HCT116 (cell line): Measurements from ENCODE around the gene HOXC6. TPM values are rescaled to one million over a fixed set of nuclear protein-coding genes. Genes with fewer than 3 reads are reported as not detected.

Experiments
- ATAC-seq: fragments of 200-7000 bp; cut with Tn5 transposase; 2 replicates; pipeline ENCODE4 v1.9.1; 2020; ENCODE audit warnings: mild to moderate bottlenecking, moderate library complexity
- BruUV-seq: library from RNA; stranded (reverse); fragments of 400-500 nt; replicated peaks from 2 replicates; lab custom pipeline; 2021; lab: Mats Ljungman, UMichigan
- CTCF ChIA-PET: fragments of 300-600 bp; sonication (Branson Sonifier 250); formaldehyde crosslinking; loops from one replicate; lab custom pipeline; 2021; ENCODE audit warnings: antibody characterized with exemption; lab: Charles Lee
- POLR2A ChIA-PET: fragments of 300-600, 350-600 bp; sonication (Branson Sonifier 250); formaldehyde crosslinking; loops from one replicate; lab custom pipeline; 2021; ENCODE audit warnings: antibody characterized with exemption; lab: Charles Lee
- RAD21 ChIA-PET, 2 experiments: fragments of 300-600 bp; sonication (Branson Sonifier 250); formaldehyde crosslinking; loops; one replicate each; lab custom pipeline; 2023; ENCODE audit warnings: low total read pairs in 2 of 2; ENCODE audit not compliant: uncharacterized antibody in 2 of 2, unreplicated experiment in 2 of 2, low non-redundant PET in 1 of 2; lab: Charles Lee
- DNase-seq: peaks from one replicate; pipeline ENCODE4 v3.0.0-alpha.2; 2010; ENCODE audit warnings: low read depth, low spot score
- H2AFZ ChIP-seq: fragments of 200-600 bp; shearing (Covaris generic), sonication (generic); 2 replicates; pipeline ENCODE4 v1.6.1; 2017; ENCODE audit warnings: low read depth, mixed run types, mixed read lengths, antibody characterized with exemption, low read length; ENCODE audit not compliant: poor library complexity, severe bottlenecking
- H3K27ac ChIP-seq: 2 replicates; pipeline ENCODE4 v1.5.1; 2012; ENCODE audit warnings: low read depth, low read length
- H3K27me3 ChIP-seq: fragments of 200-600 bp; sonication (generic); 2 replicates; pipeline ENCODE4 v1.6.1; 2016; ENCODE audit warnings: mixed run types, low read length, mixed read lengths; ENCODE audit not compliant: insufficient read depth
- H3K36me3 ChIP-seq, 2 experiments: fragments of 200-500 bp in 1 of 2; fragments of 200-600 bp in 1 of 2; sonication (Bioruptor generic) in 1 of 2; sonication (generic) in 1 of 2; 2 replicates each; pipeline versions ENCODE4 v1.5.1 to v1.6.1; 2014 to 2016; ENCODE audit warnings: low read length in 2 of 2, inconsistent platforms in 1 of 2, mixed read lengths in 1 of 2, mixed run types in 1 of 2; ENCODE audit not compliant: insufficient read depth in 2 of 2, control insufficient read depth in 1 of 2
- H3K4me1 ChIP-seq, 2 experiments: fragments of 200-600 bp in 1 of 2; sonication (generic) in 1 of 2; 2 replicates each; pipeline versions ENCODE4 v1.5.1 to v1.6.1; 2012 to 2017; ENCODE audit warnings: low read length in 2 of 2, inconsistent platforms in 1 of 2, mild to moderate bottlenecking in 1 of 2, mixed read lengths in 1 of 2, mixed run types in 1 of 2, moderate library complexity in 1 of 2; ENCODE audit not compliant: insufficient read depth in 2 of 2, control insufficient read depth in 1 of 2
- H3K4me2 ChIP-seq: fragments of 200-600 bp; sonication (generic); 2 replicates; pipeline ENCODE4 v1.6.1; 2017; ENCODE audit warnings: mixed run types, low read length, mixed read lengths
- H3K4me3 ChIP-seq, 2 experiments: fragments of 200-600 bp in 1 of 2; sonication (generic) in 1 of 2; replicated peaks in 1 of 2; 2 replicates each; pipeline ENCODE4 v1.5.1; 2011 to 2016; ENCODE audit warnings: low read length in 2 of 2, control low read depth in 1 of 2, low read depth in 1 of 2, mild to moderate bottlenecking in 1 of 2, mixed read lengths in 1 of 2, mixed run types in 1 of 2
- H3K79me2 ChIP-seq: fragments of 200-600 bp; sonication (generic); 2 replicates; pipeline ENCODE4 v1.6.1; 2017; ENCODE audit warnings: mild to moderate bottlenecking, mixed run types, low read length, moderate library complexity, mixed read lengths; ENCODE audit not compliant: insufficient read depth
- H3K9ac ChIP-seq: fragments of 200-600 bp; sonication (generic); 2 replicates; pipeline ENCODE4 v1.6.1; 2016; ENCODE audit warnings: low read length, mixed read lengths
- H3K9me2 ChIP-seq: fragments of 200-600 bp; sonication (generic), shearing (Covaris generic); 2 replicates; pipeline ENCODE4 v1.6.1; 2017; ENCODE audit warnings: mixed run types, mild to moderate bottlenecking, moderate library complexity; ENCODE audit not compliant: insufficient read depth
- H3K9me3 ChIP-seq, 2 experiments: fragments of 200-500 bp in 1 of 2; fragments of 200-600 bp in 1 of 2; sonication (Bioruptor generic) in 1 of 2; sonication (generic) in 1 of 2; 2 replicates each; pipeline ENCODE4 v1.6.1; 2014 to 2017; ENCODE audit warnings: low read length in 2 of 2, mixed read lengths in 2 of 2, inconsistent platforms in 1 of 2, low read depth in 1 of 2, mild to moderate bottlenecking in 1 of 2, mixed run types in 1 of 2, moderate library complexity in 1 of 2; ENCODE audit not compliant: control insufficient read depth in 1 of 2, insufficient read depth in 1 of 2
- H4K20me1 ChIP-seq: fragments of 200-600 bp; sonication (generic), shearing (Covaris generic); 2 replicates; pipeline ENCODE4 v1.6.1; 2017; ENCODE audit warnings: mixed run types, mild to moderate bottlenecking, moderate library complexity; ENCODE audit not compliant: insufficient read depth
- CBX3 ChIP-seq: IDR thresholded peaks from 2 replicates; pipeline ENCODE4 v1.6.1; 2012; ENCODE audit warnings: low read depth
- CEBPB ChIP-seq: IDR thresholded peaks from 2 replicates; pipeline ENCODE4 v1.6.1; 2012; ENCODE audit warnings: low read depth
- EGR1 ChIP-seq: IDR thresholded peaks from 2 replicates; pipeline ENCODE4 v1.6.1; 2012; ENCODE audit warnings: low read depth
- EZH2 ChIP-seq: fragments of 200-600 bp; sonication (generic); IDR thresholded peaks from 2 replicates; pipeline ENCODE4 v1.6.1; 2017; ENCODE audit warnings: antibody characterized with exemption, mixed run types
- FOSL1 ChIP-seq: IDR thresholded peaks from 2 replicates; pipeline ENCODE4 v1.6.1; 2012; ENCODE audit warnings: low read depth
- JUND ChIP-seq: IDR thresholded peaks from 2 replicates; pipeline ENCODE4 v1.6.1; 2012
- POLR2A ChIP-seq: IDR thresholded peaks from 2 replicates; pipeline ENCODE4 v1.7.0; 2011; ENCODE audit warnings: borderline replicate concordance; ENCODE audit not compliant: insufficient read depth, insufficient read length; ENCODE audit errors: extremely low read depth
- POLR2AphosphoS5 ChIP-seq: IDR thresholded peaks from 2 replicates; pipeline ENCODE4 v1.6.1; 2011; ENCODE audit warnings: mild to moderate bottlenecking, low read depth, low read length, moderate library complexity
- RAD21 ChIP-seq: IDR thresholded peaks from 2 replicates; pipeline ENCODE4 v1.6.1; 2012; ENCODE audit warnings: low read depth, mild to moderate bottlenecking
- YY1 ChIP-seq: IDR thresholded peaks from 2 replicates; pipeline ENCODE4 v1.6.1; 2011; ENCODE audit warnings: low read length, low read depth, moderate library complexity, mild to moderate bottlenecking; ENCODE audit not compliant: insufficient replicate concordance; ENCODE audit errors: extremely low read depth
- ZNF274 ChIP-seq: fragments of 200-500 bp; sonication (Bioruptor generic); IDR thresholded peaks from 2 replicates; pipeline ENCODE4 v1.6.1; 2014; ENCODE audit warnings: mild to moderate bottlenecking, low read depth, low read length, inconsistent platforms
- intact Hi-C: fragments of 100-400 bp; cut with micrococcal nuclease; formaldehyde crosslinking; loops from 2 replicates; pipeline ENCODE4 v1.10.0; 2022
- total RNA-seq: library from RNA; stranded (reverse); gene quantifications from one replicate; pipeline ENCODE4 v1.2.1, GENCODE V29; 2021; ENCODE audit not compliant: unreplicated experiment
- TF ChIP-seq, protein P1 (sequence below): IDR thresholded peaks from 2 replicates; pipeline ENCODE4 v1.6.1; 2012; ENCODE audit warnings: low read depth
- TF ChIP-seq, protein P2 (sequence below): IDR thresholded peaks from 2 replicates; pipeline ENCODE4 v1.6.1; 2012
- TF ChIP-seq, protein P3 (sequence below): IDR thresholded peaks from 2 replicates; pipeline ENCODE4 v1.6.1; 2011; ENCODE audit warnings: mild to moderate bottlenecking, low read length, moderate library complexity; ENCODE audit not compliant: insufficient replicate concordance; ENCODE audit errors: extremely low read depth
- TF ChIP-seq, protein P4 (sequence below): IDR thresholded peaks from 2 replicates; pipeline ENCODE4 v1.6.1; 2012

HOXC6 gene
- total RNA-seq, 1 experiment from 2014 or later: 3.1 TPM

DNA sequence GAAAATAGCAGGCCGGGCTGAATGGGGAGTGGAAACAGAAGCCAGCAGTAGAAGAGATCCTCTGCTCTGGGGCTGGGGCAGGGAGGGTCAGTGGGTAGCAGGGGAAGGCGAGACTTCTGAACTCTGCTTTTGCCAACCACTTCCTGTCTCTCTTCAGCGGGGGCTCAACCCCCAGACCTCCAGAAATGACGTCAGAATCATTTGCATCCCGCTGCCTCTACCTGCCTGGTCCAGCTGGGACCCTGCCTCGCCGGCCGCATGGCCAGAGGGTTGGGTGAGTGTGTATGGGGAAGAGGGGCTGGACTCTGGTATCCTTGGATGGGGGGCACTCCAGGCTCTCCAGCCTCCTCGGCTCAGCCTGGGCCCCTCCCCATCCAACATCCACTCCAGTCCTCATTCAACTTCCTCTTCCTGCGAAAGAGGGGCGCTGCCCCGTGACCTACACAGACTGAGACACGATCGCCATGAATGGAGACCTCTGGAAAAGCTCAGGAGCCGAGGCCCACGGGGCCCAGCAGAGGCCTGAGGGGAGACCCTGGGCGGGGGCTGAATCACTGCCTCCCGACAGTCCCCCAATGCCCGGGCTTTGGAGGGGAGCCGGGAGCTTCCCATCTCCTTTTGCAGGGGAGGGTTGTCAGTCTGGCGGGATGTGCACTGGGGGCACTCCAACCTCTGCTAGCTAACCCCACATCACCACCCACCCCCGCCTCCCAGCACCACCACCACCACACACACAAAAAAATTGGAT is 24.9 kb downstream of the HOXC6 start:
- no peak for ATAC-seq
- RAD21 ChIA-PET: no interaction called here
- no peaks in the 10 kb centered on the region for H3K79me2 ChIP-seq
- H3K4me2 ChIP-seq: no peak overlapping the region
- CTCF ChIA-PET: interaction anchor here (1.3 kb wide), 1 partner anchor 21 kb away, joined by 5 read pairs; the partner anchor contains the start of gene HOXC5
- no peak overlapping the region for H3K9ac ChIP-seq
- no peaks in the 10 kb centered on the region for H3K4me1 ChIP-seq
- no peak overlapping the region for H3K4me3 ChIP-seq
- no peaks in the 10 kb centered on the region for H3K36me3 ChIP-seq
- H2AFZ ChIP-seq: no peak overlapping the region
- POLR2A ChIA-PET: no interaction called here
- TF ChIP-seq YY1: no peak
- TF ChIP-seq, protein P1, sequence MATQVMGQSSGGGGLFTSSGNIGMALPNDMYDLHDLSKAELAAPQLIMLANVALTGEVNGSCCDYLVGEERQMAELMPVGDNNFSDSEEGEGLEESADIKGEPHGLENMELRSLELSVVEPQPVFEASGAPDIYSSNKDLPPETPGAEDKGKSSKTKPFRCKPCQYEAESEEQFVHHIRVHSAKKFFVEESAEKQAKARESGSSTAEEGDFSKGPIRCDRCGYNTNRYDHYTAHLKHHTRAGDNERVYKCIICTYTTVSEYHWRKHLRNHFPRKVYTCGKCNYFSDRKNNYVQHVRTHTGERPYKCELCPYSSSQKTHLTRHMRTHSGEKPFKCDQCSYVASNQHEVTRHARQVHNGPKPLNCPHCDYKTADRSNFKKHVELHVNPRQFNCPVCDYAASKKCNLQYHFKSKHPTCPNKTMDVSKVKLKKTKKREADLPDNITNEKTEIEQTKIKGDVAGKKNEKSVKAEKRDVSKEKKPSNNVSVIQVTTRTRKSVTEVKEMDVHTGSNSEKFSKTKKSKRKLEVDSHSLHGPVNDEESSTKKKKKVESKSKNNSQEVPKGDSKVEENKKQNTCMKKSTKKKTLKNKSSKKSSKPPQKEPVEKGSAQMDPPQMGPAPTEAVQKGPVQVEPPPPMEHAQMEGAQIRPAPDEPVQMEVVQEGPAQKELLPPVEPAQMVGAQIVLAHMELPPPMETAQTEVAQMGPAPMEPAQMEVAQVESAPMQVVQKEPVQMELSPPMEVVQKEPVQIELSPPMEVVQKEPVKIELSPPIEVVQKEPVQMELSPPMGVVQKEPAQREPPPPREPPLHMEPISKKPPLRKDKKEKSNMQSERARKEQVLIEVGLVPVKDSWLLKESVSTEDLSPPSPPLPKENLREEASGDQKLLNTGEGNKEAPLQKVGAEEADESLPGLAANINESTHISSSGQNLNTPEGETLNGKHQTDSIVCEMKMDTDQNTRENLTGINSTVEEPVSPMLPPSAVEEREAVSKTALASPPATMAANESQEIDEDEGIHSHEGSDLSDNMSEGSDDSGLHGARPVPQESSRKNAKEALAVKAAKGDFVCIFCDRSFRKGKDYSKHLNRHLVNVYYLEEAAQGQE: no peak
- no peak for TF ChIP-seq POLR2A
- TF ChIP-seq RAD21: no peak
- no peak for TF ChIP-seq FOSL1
- TF ChIP-seq, protein P2, sequence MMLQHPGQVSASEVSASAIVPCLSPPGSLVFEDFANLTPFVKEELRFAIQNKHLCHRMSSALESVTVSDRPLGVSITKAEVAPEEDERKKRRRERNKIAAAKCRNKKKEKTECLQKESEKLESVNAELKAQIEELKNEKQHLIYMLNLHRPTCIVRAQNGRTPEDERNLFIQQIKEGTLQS: no peak
- TF ChIP-seq, protein P3, sequence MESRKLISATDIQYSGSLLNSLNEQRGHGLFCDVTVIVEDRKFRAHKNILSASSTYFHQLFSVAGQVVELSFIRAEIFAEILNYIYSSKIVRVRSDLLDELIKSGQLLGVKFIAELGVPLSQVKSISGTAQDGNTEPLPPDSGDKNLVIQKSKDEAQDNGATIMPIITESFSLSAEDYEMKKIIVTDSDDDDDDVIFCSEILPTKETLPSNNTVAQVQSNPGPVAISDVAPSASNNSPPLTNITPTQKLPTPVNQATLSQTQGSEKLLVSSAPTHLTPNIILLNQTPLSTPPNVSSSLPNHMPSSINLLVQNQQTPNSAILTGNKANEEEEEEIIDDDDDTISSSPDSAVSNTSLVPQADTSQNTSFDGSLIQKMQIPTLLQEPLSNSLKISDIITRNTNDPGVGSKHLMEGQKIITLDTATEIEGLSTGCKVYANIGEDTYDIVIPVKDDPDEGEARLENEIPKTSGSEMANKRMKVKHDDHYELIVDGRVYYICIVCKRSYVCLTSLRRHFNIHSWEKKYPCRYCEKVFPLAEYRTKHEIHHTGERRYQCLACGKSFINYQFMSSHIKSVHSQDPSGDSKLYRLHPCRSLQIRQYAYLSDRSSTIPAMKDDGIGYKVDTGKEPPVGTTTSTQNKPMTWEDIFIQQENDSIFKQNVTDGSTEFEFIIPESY: no peak
- no peak for TF ChIP-seq CBX3
- TF ChIP-seq ZNF274: no peak
- no peak for TF ChIP-seq EZH2
- no peak for TF ChIP-seq CEBPB
- TF ChIP-seq, protein P4, sequence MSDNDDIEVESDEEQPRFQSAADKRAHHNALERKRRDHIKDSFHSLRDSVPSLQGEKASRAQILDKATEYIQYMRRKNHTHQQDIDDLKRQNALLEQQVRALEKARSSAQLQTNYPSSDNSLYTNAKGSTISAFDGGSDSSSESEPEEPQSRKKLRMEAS: no peak
- no peak for TF ChIP-seq POLR2AphosphoS5
- TF ChIP-seq EGR1: no peak
- no peak for TF ChIP-seq JUND
- TF ChIP-seq, all 23 proteins: peak for 0
- intact Hi-C loops: no loop called here
- Histone ChIP-seq H3K9me3 (no peaks in the 10 kb centered on the region), H3K27ac (no peak overlapping the region), H3K9me2 (no peaks in the 10 kb centered on the region), H3K27me3 (no peaks in the 10 kb centered on the region), H4K20me1 (no peaks in the 10 kb centered on the region)
- BruUV-seq: no TSS peak
- DNase-seq: no peak
